Measurements from ENCODE around the gene CCL23.

The CCL23 gene

DNA sequence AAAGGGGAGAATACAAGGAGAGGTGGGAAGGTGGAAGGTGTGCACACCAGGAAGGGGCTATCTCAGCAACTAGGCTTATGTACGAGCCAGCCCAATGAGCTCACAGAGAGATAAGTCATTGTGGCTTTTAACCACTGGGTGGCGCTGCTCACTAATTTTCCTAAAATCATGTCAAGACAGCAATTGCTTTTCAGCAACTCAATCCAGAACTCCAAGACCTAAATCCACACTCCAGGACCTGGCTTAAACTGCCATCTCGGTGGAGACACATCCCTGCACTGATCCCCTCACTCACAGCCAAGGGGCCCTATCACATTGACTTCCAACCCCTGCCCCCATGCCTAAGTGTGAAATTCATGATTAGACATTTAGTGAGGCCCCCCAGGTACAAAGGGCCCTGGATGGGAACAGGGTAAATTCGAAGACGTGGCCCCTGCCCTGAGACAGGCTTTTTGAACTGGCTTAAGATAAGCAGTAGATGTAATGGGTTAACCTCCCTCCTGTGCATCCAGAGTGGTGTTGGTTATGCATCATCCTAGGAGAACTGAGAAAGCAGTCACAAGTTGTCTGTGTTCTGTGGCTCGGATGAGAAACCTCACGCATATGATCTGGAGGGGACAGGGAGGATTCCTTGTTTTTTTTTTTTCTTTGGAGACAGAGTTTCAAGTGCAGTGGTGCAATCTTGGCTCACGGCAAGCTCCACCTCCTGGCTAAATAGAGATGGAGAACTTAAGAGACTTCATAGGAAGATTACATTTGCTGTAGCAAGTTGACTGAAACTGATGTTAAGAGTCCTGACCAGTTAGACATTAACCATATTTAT is 48.0 kb downstream of the CCL23 start:
- Mint-ChIP-seq H3K9me3 (no peaks in the 10 kb centered on the region), H3K27me3 (no peaks in the 10 kb centered on the region), H3K4me3 (no peak overlapping the region), H3K4me1 (ENCODE audit: low read depth) (peaks cover 16% of the 10 kb centered on the region), H3K36me3 (ENCODE audit: low read depth) (no peaks in the 10 kb centered on the region), H3K27ac (peak overlapping the region; percentile 47)
- peak; percentile 73 for DNase-seq

- Mint-ChIP-seq H3K4me1 (ENCODE audit: low read depth) (peaks cover 14% of the 10 kb centered on the region), H3K9me3 (no peaks in the 10 kb centered on the region), H3K36me3 (ENCODE audit: low read depth) (no peaks in the 10 kb centered on the region), H3K27me3 (no peaks in the 10 kb centered on the region), H3K4me3 (no peak overlapping the region), H3K27ac (no peak overlapping the region)
- no peak for DNase-seq
Observed at GRCh38 chr17:35968520-35969054, 49.2 kb downstream of the CCL23 start.

DNA sequence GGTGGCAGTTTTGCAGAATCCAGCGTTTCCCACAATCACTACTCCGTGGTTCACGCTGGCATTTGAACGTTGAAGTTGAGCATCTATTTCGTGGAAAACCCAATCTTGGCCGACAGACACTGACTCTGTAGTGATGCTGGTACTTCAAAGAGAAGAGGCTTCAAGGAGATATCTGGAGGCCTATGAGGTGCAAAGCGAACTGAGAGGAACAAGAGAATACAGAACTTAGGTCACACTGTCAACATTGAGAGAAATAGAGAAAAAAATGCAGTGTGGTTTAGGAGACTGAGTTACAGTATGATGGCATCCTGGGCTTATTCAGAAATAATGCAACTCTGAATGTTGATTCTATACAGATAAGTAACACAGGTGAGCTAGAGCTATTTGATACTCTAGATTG is 52.5 kb downstream of the CCL23 start:
- Mint-ChIP-seq H3K27me3 (no peaks in the 10 kb centered on the region), H3K9me3 (no peaks in the 10 kb centered on the region), H3K27ac (no peak overlapping the region), H3K4me1 (ENCODE audit: low read depth) (peaks cover 10% of the 10 kb centered on the region), H3K4me3 (no peak overlapping the region), H3K36me3 (ENCODE audit: low read depth) (no peaks in the 10 kb centered on the region)
- no peak for DNase-seq

DNA sequence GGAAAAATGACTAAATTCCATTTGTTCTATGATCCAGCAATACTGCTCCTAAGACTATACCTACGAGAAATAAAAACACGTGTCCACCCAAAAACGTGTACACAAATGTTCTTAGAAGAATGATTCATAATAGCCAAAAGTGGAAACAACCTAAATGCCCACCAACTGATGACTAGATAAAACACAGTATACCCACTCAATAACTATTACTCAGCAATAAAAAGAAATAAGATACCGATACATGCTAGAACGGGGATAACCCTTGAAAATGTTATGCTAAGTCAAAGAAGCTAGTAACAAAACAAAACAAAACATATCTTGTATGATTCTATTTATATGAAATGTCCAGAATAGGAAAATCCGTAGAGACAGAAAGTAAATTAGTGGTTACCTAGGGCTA is 54.1 kb downstream of the CCL23 start:
- Mint-ChIP-seq H3K27me3 (no peaks in the 10 kb centered on the region), H3K9me3 (no peaks in the 10 kb centered on the region), H3K4me1 (ENCODE audit: low read depth) (no peaks in the 10 kb centered on the region), H3K36me3 (ENCODE audit: low read depth) (no peaks in the 10 kb centered on the region), H3K4me3 (no peak overlapping the region), H3K27ac (peak overlapping the region; percentile 16)
- no peak for DNase-seq
